Caco-2 (cell line): Measurements from ENCODE around the gene SNAP25. TPM values are rescaled to one million over a fixed set of nuclear protein-coding genes. Genes with fewer than 3 reads are reported as not detected.

Experiments
- BruUV-seq: library from RNA; stranded (reverse); fragments of 400-500 nt; replicated peaks from 2 replicates; lab custom pipeline; 2021; lab: Mats Ljungman, UMichigan
- CTCF ChIA-PET: fragments of 300-600 bp; sonication (Branson Sonifier 250); formaldehyde crosslinking; loops from one replicate; lab custom pipeline; 2022; ENCODE audit warnings: antibody characterized with exemption; lab: Charles Lee
- POLR2A ChIA-PET: fragments of 300-600 bp; sonication (Branson Sonifier 250); formaldehyde crosslinking; loops from one replicate; lab custom pipeline; 2022; ENCODE audit warnings: antibody characterized with exemption; lab: Charles Lee
- DNase-seq, 2 experiments: peaks; one replicate each; pipeline versions ENCODE4 v3.0.0 to v3.0.0-alpha.2; 2020 to 2022
- H3K27me3 ChIP-seq: replicated peaks from 2 replicates; pipeline ENCODE4 v1.6.0; 2011; ENCODE audit warnings: low read length; ENCODE audit not compliant: control insufficient read depth, insufficient read depth
- H3K36me3 ChIP-seq: 2 replicates; pipeline ENCODE4 v1.5.1; 2011; ENCODE audit warnings: low read length; ENCODE audit not compliant: control insufficient read depth, insufficient read depth
- H3K4me1 ChIP-seq: fragments of 250-450 bp; sonication (Bioruptor Pico); 2 replicates; pipeline ENCODE4 v1.5.1; 2020; ENCODE audit warnings: mild to moderate bottlenecking
- H3K4me3 ChIP-seq: 2 replicates; pipeline ENCODE4 v1.5.1; 2011; ENCODE audit warnings: low read depth, mild to moderate bottlenecking, control low read depth, low read length
- H3K9me3 ChIP-seq: fragments of 250-450 bp; sonication (Bioruptor Pico); 2 replicates; pipeline ENCODE4 v1.5.1; 2020; ENCODE audit warnings: mild to moderate bottlenecking, moderate library complexity
- H3K27ac Mint-ChIP-seq: one replicate; pipeline ENCODE4 v1.8.0; 2022; ENCODE audit warnings: mixed read lengths; ENCODE audit not compliant: unreplicated experiment
- H3K27me3 Mint-ChIP-seq: one replicate; pipeline ENCODE4 v1.8.0; 2022; ENCODE audit warnings: mixed read lengths; ENCODE audit not compliant: insufficient read depth, unreplicated experiment
- H3K36me3 Mint-ChIP-seq: one replicate; pipeline ENCODE4 v1.8.0; 2022; ENCODE audit warnings: mild to moderate bottlenecking, mixed read lengths; ENCODE audit not compliant: insufficient read depth, unreplicated experiment
- H3K4me1 Mint-ChIP-seq: one replicate; pipeline ENCODE4 v1.8.0; 2022; ENCODE audit warnings: low read depth, mixed read lengths; ENCODE audit not compliant: unreplicated experiment
- H3K4me3 Mint-ChIP-seq: one replicate; pipeline ENCODE4 v1.8.0; 2022; ENCODE audit warnings: mild to moderate bottlenecking, moderate library complexity, mixed read lengths; ENCODE audit not compliant: unreplicated experiment
- H3K9me3 Mint-ChIP-seq: one replicate; pipeline ENCODE4 v1.8.0; 2022; ENCODE audit warnings: mixed read lengths; ENCODE audit not compliant: unreplicated experiment
- intact Hi-C: fragments of 100-400 bp; cut with micrococcal nuclease; formaldehyde crosslinking; loops from one replicate; pipeline ENCODE4 v1.10.0; 2022; ENCODE audit not compliant: unreplicated experiment
- total RNA-seq: library from RNA; stranded (reverse); gene quantifications from 2 replicates; pipeline ENCODE4 v1.2.3, GENCODE V29; 2022
- TF ChIP-seq, protein P1 (sequence below), 2 experiments: fragments of 200-600 bp in 1 of 2; IDR thresholded peaks; 1 replicate in 1 of 2; 2 replicates in 1 of 2; pipeline versions ENCODE4 v1.5.1 to v1.8.0; 2011 to 2022; ENCODE audit warnings: antibody characterized with exemption in 1 of 2, control low read depth in 1 of 2, inconsistent platforms in 1 of 2, low read depth in 1 of 2, low read length in 1 of 2, mild to moderate bottlenecking in 1 of 2, moderate library complexity in 1 of 2; ENCODE audit not compliant: insufficient read depth in 1 of 2, severe bottlenecking in 1 of 2, unreplicated experiment in 1 of 2

SNAP25 gene
- total RNA-seq, 1 experiment from 2014 or later, result not detected

DNA sequence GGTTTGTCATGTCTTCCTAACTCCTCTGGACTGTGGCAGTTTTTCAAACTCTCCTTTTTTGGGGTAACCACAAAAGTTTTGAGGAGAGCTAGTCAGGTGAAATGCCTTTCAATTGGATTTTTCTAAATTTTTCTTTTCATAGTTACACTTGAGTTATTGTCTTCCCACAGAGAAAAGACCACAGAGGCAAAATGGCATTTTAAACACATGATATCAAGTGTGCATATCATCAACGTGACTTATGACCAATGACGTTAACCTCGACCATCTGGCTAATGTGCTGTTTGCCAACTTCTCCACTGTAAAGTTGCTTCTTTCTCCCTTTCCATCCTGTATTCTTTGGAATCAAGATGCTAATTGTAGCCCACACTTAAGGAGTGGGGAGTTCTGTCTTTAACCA is 41.3 kb upstream of the SNAP25 start:
- POLR2A ChIA-PET, result no interaction called here
- intact Hi-C loops, result no loop called here
- no peak overlapping the region for H3K27ac Mint-ChIP-seq
- H3K27me3 Mint-ChIP-seq, result peaks cover 15% of the 10 kb centered on the region
- no peak overlapping the region for H3K4me3 Mint-ChIP-seq
- no peak overlapping the region for H3K4me3 ChIP-seq
- no peaks in the 10 kb centered on the region for H3K36me3 ChIP-seq
- H3K9me3 Mint-ChIP-seq, result no peaks in the 10 kb centered on the region
- BruUV-seq, result no TSS peak
- TF ChIP-seq, protein P1, sequence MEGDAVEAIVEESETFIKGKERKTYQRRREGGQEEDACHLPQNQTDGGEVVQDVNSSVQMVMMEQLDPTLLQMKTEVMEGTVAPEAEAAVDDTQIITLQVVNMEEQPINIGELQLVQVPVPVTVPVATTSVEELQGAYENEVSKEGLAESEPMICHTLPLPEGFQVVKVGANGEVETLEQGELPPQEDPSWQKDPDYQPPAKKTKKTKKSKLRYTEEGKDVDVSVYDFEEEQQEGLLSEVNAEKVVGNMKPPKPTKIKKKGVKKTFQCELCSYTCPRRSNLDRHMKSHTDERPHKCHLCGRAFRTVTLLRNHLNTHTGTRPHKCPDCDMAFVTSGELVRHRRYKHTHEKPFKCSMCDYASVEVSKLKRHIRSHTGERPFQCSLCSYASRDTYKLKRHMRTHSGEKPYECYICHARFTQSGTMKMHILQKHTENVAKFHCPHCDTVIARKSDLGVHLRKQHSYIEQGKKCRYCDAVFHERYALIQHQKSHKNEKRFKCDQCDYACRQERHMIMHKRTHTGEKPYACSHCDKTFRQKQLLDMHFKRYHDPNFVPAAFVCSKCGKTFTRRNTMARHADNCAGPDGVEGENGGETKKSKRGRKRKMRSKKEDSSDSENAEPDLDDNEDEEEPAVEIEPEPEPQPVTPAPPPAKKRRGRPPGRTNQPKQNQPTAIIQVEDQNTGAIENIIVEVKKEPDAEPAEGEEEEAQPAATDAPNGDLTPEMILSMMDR (IDR thresholded peaks at IDR 0.05; ENCODE audit: insufficient read depth in 1 of 2, low read depth in 1 of 2, low read length in 1 of 2, severe bottlenecking in 1 of 2, unreplicated experiment in 1 of 2), result no peak
- H3K36me3 Mint-ChIP-seq, result no peaks in the 10 kb centered on the region
- peaks cover 1% of the 10 kb centered on the region; the same call in 1 of the 2 replicates for H3K27me3 ChIP-seq
- H3K9me3 ChIP-seq, result no peaks in the 10 kb centered on the region
- H3K4me1 Mint-ChIP-seq, result peaks cover 5% of the 10 kb centered on the region
- 0 out of 2 replicates have a peak, but pooled peaks cover 3% of the 10 kb centered on the region for H3K4me1 ChIP-seq
- DNase-seq, result no peak
- CTCF ChIA-PET, result no interaction called here

DNA sequence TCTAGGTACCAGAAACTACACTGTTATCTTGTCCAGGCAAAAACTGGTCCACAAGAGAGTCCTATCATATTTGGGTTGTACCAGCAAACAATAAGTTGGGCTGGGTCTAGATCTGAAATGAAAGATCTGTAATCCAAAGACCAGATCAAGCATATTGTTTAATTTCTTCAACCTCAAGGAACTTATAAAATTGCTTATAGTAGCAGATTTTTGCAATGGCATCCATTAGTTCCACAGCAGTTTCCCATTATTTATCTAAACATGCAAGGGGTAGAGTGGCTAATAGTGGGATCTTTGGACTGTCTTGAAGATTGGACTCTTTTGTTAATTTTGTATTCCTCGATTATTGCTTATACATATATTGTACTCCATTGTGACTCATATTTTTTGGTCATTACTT is 40.5 kb upstream of the SNAP25 start:
- peaks cover 1% of the 10 kb centered on the region; the same call in 1 of the 2 replicates for H3K27me3 ChIP-seq
- no peak overlapping the region for H3K27ac Mint-ChIP-seq
- no TSS peak for BruUV-seq
- H3K36me3 ChIP-seq, result no peaks in the 10 kb centered on the region
- no peak overlapping the region for H3K4me3 ChIP-seq
- H3K9me3 ChIP-seq, result no peaks in the 10 kb centered on the region
- H3K4me1 Mint-ChIP-seq, result no peaks in the 10 kb centered on the region
- TF ChIP-seq, protein P1 (IDR thresholded peaks at IDR 0.05; ENCODE audit: insufficient read depth in 1 of 2, low read depth in 1 of 2, low read length in 1 of 2, severe bottlenecking in 1 of 2, unreplicated experiment in 1 of 2), result no peak
- ChIA-PET CTCF (no interaction called here), POLR2A (no interaction called here)
- H3K9me3 Mint-ChIP-seq, result no peaks in the 10 kb centered on the region
- H3K27me3 Mint-ChIP-seq, result peaks cover 12% of the 10 kb centered on the region
- no peak overlapping the region for H3K4me3 Mint-ChIP-seq
- intact Hi-C loops, result no loop called here
- H3K4me1 ChIP-seq, result no peaks in the 10 kb centered on the region
- no peak for DNase-seq
- no peaks in the 10 kb centered on the region for H3K36me3 Mint-ChIP-seq

DNA sequence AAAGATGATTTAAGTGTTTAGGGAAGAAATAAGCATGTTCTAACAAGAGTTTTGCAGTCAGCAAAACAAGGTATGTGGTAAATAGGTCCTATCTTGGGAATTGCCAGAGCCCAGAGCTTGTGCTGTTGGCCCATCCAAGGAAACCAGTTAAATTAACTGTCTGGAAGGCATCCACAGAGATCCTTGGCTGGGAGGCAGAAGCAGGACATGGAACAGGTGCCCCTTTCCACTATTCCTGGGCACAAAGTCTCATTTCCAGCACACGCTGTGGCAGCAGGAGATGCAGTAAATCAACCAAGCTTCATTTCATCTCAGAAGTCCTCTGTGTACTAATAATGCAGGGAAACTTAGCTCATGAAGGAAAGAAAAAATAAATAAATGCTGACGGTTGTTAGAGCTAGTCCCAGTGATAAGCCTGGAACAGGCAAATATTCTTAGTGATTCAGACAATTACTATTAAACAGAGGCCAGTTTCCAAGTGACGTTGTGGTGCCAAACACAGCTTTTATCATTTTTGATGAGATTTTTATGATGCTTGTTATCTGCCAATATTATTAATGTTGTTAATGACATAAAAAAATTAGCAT is 39.8 kb upstream of the SNAP25 start:
- Histone ChIP-seq H3K36me3 (no peaks in the 10 kb centered on the region), H3K27me3 (no peaks in the 10 kb centered on the region; the same call in 1 of the 2 replicates), H3K9me3 (no peaks in the 10 kb centered on the region), H3K4me1 (no peaks in the 10 kb centered on the region), H3K4me3 (no peak overlapping the region)
- TF ChIP-seq, protein P1 (IDR thresholded peaks at IDR 0.05; ENCODE audit: insufficient read depth in 1 of 2, low read depth in 1 of 2, low read length in 1 of 2, severe bottlenecking in 1 of 2, unreplicated experiment in 1 of 2), result no peak
- POLR2A ChIA-PET, result no interaction called here
- no peaks in the 10 kb centered on the region for H3K4me1 Mint-ChIP-seq
- H3K4me3 Mint-ChIP-seq, result no peak overlapping the region
- intact Hi-C loops, result no loop called here
- no peak for DNase-seq
- H3K27ac Mint-ChIP-seq, result no peak overlapping the region
- BruUV-seq, result no TSS peak
- peaks cover 12% of the 10 kb centered on the region for H3K27me3 Mint-ChIP-seq
- H3K9me3 Mint-ChIP-seq, result no peaks in the 10 kb centered on the region
- CTCF ChIA-PET, result no interaction called here
- no peaks in the 10 kb centered on the region for H3K36me3 Mint-ChIP-seq
